GM18909 (cell line): Measurements from ENCODE around the gene OCA2.

Experiments used
- ATAC-seq: cut with Tn5 transposase; IDR thresholded peaks from one replicate; pipeline ENCODE4 v1.9.1; 2021; ENCODE audit warnings: mild to moderate bottlenecking; ENCODE audit not compliant: unreplicated experiment, poor library complexity

The OCA2 gene

DNA sequence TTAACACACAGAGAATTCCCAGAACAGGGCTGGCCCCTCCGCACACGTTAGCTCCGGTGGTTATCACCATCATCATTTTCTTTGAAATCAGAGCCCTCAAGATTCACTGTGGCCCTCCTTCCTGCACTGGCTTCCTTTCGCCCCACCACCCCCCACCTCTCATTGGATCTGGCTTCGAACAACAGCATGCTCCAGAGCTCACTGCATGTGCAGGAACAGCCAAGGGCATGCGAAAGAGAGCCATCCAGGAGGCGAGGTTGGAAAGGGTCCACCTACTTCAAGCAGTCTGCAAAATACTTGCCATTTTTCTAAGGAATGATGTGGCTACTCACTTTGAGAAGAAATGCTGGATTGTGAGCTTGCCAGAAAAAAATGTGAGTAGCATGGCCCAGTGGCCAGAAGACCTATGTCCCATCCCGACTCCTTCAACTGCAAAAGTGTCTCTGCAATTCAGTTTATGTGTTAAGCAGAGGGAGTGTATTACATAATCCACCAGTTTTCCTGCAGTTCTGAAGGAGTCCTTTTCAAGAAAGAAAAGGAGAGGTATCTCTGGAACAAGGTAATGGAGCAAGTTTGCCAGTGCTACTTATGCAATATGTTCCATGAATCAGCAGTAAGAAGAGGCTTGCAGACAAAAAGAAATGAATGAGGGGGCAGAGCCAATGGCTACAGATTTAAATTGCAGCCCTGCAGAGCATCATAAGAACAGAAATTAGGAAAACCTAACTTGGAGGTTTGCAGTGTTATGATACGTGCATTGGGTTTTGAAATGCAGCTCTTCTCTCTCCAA lies 92.8 kb downstream of the OCA2 start:
- ATAC-seq, result no peak

DNA sequence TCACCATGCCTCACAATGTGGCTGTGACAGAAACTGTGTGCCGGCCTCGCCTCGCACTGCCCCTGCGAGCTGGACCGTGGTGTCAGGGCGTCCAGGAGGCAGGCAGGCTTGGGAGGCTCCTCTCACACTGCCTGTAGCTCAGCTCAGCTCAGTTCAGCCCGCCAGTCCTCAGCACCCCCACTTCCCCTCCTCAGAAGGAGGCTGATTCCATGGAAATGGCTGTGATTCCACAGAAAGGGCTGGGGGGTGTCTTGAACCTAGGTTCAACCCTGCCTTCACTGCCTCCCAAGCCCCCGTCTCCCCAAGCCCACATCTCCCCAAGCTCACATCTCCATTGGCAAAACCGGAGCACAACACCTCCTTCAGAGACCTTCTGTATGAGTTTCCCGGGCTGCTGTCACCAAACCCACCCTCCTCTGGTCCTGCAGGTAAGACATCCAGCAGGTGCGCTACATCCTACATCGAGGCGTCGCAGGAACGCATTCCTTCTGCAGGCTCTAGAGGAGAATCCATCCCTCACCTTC lies 94.0 kb downstream of the OCA2 start:
- no peak for ATAC-seq

DNA sequence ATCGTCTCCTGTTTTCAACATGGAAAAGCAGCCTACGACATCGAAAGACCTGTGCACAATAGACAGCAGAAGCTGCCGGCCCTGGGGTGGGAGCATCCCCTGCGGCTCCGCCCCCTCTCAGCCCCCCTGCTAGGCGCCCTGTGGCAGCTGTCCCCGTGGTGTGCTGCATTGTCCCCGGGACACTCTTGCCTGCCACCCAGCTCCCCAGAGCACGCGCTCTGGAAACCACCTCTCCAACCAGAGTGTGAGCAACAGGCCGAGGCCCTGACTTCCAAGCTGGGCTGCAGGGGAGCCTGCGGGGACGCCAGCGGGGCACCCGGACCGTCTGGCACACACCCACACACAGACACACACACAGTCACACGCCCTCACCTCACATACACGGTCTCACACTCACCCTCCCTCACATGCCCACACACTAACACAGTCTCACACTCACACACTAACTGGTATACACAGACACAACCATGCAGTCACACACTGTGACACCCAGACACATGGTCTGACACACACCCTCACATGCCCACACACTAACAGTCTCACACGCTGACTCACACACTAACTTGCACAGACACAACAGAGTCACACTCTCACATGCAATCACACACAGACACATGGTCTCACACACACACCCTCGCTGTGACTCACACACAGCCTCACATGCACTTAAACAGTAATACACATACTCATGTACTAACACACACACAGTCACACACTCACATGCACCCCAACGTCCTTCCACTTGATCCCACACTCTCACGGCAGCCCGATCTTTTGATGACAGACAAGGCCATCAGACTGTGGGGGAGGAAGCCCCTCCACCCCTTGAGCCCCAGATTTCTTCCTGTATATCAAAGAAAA lies 94.7 kb downstream of the OCA2 start:
- no peak for ATAC-seq

- ATAC-seq, result no peak
Observed at GRCh38 chr15:28003302-28004037, 95.6 kb downstream of the OCA2 start.

GRCh38 chr15:28002867-28003266 lies 96.2 kb downstream of the OCA2 start:
- no peak for ATAC-seq

DNA sequence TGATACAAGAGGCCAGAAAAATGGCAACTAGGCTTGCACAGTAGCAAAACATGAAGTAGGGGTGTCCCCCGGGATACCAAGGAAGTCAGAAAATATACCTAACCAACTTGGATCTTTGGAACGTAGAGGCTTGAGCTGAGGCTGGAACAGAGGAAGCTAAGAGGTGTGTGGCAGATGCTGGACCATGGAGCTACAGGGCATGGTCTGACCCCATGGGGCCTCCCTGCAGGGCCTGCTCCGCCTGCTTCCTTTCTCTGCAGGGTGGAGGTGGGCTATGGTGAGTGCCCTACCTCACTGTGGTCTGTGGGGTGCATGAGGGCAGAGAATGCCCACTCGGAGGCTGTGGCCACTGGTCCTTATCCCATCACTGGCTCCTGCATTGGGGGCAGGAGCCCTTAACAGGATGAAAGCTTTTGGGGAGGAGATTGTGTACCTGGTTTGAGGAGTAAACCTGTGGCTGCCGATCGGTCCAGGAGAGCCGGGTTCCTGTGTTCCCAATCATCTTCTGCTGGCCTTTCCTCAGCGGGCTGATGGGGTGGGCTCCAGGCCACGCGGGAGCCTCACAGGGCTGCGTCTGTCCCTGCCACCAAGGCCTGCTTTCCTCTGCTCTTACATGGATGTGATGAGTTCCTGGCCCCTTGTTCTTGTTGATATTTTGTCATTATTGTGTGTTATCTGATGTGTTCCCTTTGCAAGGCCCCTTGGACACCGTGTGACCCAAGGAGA lies 96.8 kb downstream of the OCA2 start:
- ATAC-seq, result no peak

GRCh38 chr15:28001641-28002040 lies 97.5 kb downstream of the OCA2 start:
- ATAC-seq, result no peak

DNA sequence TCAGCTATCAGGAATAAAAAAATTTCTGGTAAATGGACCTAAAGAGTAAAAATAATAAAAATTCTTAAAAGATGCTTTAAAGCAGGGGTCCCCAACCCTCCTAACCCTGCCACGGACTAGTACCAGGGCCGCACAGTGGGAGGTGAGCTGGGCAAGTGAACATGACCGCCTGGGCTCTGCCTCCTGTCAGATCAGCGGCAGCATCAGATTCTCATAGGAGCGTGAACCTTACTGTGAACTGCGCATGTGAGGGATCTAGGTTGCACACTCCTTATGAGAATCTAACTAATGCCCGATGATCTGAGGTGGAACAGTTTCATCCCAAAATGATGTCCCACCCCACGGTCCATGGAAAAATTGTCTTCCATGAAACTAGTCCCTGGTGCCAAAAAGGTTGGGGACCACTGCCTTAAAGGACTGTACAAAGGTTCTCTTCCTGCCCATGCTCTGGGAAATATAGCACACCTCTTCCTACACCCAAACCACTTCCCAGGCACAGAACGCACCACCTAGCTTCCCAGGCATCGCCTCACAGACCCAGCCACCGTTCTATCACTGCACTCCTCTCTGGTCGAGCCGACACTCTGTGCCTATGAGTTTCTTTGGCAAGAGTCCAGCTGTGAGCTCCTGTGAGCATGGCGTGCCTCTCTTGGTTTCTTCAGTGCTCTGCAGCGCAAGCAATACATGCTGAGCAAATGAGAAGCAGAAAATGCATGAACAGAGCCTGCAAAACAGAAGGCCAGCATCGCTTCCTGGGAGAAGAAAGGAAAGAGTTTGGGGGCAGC lies 104.9 kb downstream of the OCA2 start:
- no peak for ATAC-seq

DNA sequence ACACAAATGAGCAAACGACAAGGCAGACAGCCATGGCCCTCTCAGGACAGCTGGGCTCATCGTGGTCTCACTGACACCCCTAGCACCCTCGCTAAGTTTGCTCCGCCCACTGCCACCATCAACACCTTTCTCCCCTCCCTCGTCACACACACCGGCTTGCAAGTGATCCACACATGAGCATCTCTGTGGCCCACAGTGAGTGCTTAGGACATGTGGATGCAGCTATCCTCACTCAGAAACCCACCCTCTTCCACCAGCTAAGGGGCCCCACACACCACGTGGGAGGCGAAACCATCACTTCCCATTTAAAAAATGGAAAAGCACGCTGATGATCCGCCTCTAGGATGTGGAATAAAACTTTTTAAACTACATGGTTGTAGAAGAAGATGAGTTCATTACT lies 105.6 kb downstream of the OCA2 start:
- no peak for ATAC-seq

- no peak for ATAC-seq
Observed at GRCh38 chr15:27990521-27991515, 108.3 kb downstream of the OCA2 start.

GRCh38 chr15:27989838-27990237 lies 109.3 kb downstream of the OCA2 start:
- ATAC-seq, result no peak

- ATAC-seq, result no peak
Observed at GRCh38 chr15:27989427-27989826, 109.7 kb downstream of the OCA2 start.

GRCh38 chr15:27985099-27985498 lies 114.0 kb downstream of the OCA2 start:
- ATAC-seq, result no peak

- no peak for ATAC-seq
Observed at GRCh38 chr15:27983496-27983895, 115.6 kb downstream of the OCA2 start.

- ATAC-seq, result no peak
Observed at GRCh38 chr15:27977696-27978095, 121.4 kb downstream of the OCA2 start.

- no peak for ATAC-seq
Observed at GRCh38 chr15:27973886-27974285, 125.2 kb downstream of the OCA2 start.

GRCh38 chr15:27970661-27971392 lies 128.3 kb downstream of the OCA2 start:
- ATAC-seq, result no peak
